Esophagus muscularis mucosa (tissue), 4 donors: Measurements from ENCODE around the gene PLXDC1.

ENCODE experiments used
- CTCF ChIP-seq, 3 experiments: fragments of 200-600 bp in 2 of 3; fragments of 450-650 bp in 1 of 3; sonication (generic) in 2 of 3; IDR thresholded peaks; one replicate each; pipeline ENCODE4 v1.5.1; 2017 to 2019; ENCODE audit warnings: antibody characterized with exemption in 3 of 3, mild to moderate bottlenecking in 2 of 3, moderate library complexity in 1 of 3
- EP300 ChIP-seq: sonication (generic); formaldehyde crosslinking; IDR thresholded peaks from one replicate; pipeline ENCODE4 v1.6.1; 2017; ENCODE audit warnings: antibody characterized with exemption
- POLR2A ChIP-seq: fragments of 450-650 bp; IDR thresholded peaks from one replicate; pipeline ENCODE4 v1.6.1; 2017; ENCODE audit warnings: antibody characterized with exemption, moderate library complexity, mild to moderate bottlenecking, low read depth

- TF ChIP-seq EP300 (no peak), CTCF (IDR thresholded peaks at IDR 0.05) (no peak), POLR2A (no peak)
These were observed 32.6 kb downstream of the PLXDC1 start for GRCh38 chr17:39118674-39119419.
